Activated CD4-positive, alpha-beta T cell treated with anti-CD3 and anti-CD28 coated beads, Interleukin-2, Interleukin-6, amounts not matched to agents 100 ng/mL and 50 ng/mL, durations not matched to agents 16 hours and 8 hours (primary cell): ENCODE measurements around the gene SEMA3E.
"Not testable (repeated sequence)": the region's sequence is repeated elsewhere in the genome, so short reads cannot be mapped to it uniquely, and the experiment has no call there.

Experiments used
- DNase-seq: peaks from one replicate; pipeline ENCODE4 v3.0.0-alpha.2; 2020

Gene SEMA3E

DNA sequence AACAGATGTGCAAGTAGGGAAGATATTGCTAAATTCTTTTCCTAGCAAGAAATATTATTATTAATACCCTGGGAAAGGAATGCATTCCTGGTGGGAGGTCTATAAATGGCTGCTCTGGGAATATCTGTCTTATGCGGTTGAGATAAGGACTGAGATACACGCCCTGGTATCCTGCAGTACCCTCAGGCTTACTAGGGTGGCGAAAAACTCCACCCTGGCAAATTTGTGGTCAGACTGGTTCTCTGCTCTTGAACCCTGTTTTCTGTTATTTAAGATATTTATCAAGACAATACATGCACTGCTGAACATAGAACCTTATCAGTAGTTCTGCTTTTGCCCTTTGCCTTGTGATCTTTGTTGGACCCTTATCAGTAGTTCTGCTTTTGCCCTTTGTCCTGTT is 96.4 kb downstream of the SEMA3E start:
- DNase-seq, result not testable (repeated sequence)

DNA sequence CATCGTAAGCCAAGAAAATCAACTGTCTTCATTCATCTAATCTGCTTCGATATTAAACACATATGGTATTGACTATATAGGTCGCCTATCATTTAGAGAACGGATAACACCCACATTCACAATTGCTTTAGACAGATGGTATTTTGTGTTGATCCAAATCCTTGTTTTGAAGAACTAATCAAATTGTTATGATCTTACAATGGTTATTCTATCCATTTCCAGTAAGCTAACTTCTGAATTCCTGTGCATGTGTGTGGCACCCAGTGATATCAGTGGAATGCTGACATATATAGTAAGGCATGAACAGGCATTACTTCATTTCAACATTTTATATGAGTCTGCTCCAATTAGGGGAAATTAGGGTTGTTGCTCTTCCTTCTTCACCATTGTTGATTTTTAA is 98.8 kb downstream of the SEMA3E start:
- no peak for DNase-seq

DNA sequence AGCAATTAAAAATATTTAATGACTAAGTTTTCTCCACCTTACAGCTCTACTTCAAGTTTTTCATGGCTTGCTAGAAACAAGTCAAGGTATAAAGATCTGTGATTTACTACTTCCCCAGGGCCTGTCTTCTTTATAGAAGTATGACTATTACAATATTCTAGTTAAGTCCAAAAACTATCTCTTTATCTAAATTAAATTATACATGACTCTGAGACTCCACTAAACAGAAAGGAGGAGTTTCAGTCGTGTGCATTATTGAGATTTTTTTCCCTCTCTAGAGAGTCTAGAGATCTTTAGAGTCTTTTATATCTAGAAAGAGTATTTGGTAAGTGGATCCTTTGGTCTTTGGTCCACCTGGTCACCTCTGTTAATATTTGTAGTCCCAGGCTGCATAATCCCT is 100.7 kb downstream of the SEMA3E start:
- no peak for DNase-seq

DNA sequence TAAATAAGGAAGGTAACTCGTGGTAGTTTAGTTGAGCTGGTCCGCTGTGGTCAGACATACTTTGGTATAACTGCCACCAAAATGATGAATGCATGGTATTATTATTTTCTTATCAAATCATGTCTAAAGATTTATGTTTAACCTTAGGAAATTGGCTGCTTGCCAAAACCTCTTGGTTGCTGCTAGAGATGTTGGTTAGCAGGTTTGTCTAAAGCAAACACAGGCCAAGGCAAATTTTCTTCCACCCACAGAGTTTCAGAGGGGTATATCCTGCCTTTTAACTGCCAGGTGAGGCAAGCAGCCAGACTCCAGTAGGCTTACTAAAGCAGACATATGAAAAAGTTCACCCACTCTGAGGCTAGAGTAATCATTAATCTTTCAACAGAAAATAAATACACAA is 101.4 kb downstream of the SEMA3E start:
- DNase-seq, result no peak

DNA sequence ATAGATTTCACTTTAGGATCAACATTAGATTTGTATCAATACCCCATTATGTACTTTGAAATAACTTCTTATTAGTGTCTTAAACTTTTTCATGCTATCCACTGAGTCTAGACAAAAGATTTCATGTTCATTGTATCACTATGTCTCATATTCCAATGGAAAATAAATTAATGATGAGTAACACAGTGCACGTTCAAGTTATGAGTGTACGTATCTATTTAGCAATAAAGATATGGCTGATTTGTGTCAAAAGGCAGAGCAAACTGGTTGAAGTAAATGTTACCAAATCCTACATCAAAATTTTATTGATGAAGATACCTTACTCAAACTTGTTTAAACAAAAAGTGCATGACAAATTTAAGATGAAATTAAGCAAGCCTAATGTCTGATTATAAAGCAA is 102.4 kb downstream of the SEMA3E start:
- no peak for DNase-seq

DNA sequence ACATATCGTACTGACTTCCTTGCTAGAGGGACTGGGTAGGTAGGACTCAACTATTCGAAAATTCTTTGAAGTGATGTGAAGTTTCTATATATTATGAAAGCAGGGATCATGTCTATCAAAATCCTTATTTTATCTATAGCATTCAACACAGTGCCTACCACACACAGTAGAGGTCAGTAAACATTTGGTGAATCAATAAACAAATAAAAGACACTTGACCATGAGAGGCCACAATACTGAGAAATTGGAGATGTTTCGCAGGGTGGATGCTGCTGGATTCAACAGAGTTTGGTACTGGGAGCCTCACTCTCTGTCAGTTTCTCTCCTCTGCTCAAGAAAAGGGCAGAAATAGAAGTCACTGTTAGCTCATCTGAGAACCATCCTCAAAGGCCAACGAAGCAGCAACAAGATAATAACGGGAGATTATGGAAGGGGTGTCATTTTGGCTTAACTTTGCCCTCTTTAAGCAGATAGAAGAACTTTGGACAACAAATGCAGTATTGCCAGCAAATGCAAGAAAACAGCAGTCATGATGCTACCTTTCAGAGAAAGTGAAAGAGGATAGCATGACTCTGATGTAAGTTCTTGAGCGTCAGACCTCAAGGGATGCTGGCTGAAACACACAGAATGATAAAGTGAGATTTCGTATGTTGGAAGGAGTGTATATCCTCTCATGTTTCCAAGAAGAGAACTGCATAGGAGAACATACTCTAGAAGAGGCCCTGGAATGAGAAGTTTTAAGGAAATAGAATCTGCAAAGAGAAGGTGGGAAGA is 107.6 kb downstream of the SEMA3E start:
- DNase-seq, result no peak

DNA sequence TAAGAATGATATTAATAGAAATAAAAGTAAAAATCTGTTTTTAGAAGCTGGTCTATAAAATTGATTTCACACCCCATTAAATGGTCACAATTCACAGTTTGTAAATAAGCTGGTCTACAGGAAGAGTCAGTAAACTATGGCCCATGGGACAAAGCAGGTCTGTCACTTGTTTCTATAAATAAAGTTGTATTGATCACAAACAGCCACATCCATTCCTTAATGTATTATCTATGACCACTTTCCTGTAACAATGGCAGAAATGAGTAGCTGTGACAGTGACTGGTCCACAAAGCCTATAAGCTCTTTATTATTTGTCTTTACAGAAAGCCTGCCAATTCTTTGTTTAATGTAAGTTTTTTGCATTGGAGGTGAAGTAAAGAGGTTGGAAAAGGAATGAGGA is 114.5 kb downstream of the SEMA3E start:
- DNase-seq, result no peak

DNA sequence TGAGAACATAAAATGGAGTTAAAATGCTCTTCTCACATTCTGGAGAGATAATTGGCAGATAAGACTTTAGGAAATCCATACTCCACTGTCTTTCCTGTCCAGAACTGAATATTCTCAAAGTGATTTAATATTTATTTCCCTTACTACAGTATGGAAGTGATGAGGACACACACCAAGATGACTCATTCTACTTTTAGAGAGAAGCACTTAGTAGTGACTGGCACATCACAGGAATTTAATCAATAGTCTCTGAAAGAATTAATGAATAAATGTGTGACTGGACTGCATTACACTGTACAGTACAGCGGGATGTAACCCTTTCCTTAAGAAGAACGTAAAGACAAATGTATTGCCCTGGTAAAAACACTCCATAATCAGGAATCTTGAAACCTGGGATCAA is 116.7 kb downstream of the SEMA3E start:
- DNase-seq, result no peak

DNA sequence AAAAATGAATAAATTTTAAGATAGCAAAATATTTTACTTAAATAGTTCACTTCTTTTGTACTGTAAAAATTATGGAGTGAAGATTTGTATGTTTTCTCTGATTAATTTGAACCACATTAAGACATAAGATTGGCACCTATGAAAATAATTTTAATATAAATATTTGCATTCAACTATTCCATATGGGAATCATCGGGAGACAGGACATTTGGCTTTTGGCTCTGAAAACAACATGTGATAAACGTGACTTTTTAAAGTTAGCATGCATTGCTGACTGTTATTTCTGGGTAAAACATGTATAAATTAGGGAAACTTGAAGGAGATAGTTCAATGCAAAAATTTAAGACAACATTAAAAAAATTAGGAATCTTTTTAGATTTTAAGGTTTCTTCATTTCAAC is 117.2 kb downstream of the SEMA3E start:
- DNase-seq, result no peak

DNA sequence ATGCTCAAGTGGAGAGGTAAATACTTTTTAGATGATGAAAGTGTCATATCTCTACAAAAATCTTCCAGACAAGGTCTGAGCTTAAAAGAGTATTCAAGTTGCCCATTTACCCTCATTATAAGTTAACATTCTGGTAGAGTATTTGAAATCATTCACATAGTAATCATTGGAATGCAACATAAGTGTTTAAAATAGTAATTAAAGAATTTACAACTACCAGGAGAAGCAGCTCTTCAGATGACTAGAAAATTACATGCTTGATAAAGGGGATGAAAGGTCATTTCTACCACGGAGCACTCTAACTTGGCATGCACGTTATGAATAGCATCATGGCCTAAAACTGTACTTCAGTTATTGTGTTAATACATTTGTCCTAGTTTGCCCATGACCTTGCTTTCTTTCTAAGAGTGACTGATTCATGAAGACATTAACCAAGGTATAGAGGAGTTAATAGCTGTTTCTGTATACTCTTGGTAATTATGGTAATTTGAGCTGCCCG is 120.0 kb downstream of the SEMA3E start:
- DNase-seq, result no peak

DNA sequence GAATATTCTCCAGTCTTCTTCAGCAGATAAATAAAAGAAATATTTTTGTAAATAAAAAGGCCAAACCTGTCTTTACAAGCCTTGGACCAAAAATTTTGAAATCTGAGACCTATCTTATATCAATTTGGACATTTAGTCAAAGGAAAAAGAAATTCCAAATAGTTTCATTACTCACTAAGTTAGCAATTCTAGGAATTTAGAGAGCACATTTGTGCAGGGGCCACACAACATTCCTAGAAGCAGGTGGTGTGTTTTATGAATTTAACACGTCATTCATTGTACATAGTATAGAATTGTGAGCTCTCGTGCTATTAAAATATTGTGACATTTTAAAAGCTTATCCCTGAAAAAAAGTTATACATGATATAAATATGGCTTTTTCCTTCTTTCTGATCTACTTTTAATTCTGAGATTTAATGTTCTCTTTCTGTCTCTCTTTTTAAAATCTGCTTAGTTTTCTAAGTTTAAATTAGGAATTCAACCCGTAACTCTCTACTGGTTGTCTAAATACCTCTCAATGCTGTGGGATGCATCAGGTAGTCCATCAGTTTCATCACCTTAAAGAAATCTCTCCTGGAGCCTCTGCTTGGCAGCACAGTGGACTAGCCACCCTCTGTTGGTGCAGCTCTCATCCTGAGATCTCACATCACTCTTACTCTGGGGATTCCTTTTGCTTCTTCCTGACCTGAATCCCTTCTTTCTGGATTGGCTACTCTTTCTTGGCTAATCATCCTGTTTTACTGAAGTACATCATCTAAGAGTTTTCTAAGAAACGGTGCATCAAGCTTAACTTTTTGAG is 124.5 kb downstream of the SEMA3E start:
- no peak for DNase-seq

DNA sequence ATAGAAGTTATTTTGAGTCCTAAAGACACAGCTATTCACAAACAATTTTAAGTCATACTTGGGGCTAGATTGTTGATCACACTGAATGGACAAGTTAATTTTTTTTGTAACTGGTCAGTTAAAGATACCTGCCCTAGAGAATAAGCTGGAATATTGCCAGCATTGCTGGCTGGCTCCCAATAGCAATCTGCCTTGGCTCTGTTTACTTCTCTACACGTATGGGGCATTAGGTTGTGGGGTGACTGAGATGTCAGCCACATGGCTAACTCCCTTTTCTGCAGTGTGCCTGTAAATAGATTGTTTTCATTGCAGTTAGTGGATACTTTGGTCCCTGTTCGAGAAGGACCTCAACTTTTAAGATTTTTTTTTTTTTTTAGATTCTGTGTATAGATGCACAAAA is 128.2 kb downstream of the SEMA3E start:
- DNase-seq, result no peak

DNA sequence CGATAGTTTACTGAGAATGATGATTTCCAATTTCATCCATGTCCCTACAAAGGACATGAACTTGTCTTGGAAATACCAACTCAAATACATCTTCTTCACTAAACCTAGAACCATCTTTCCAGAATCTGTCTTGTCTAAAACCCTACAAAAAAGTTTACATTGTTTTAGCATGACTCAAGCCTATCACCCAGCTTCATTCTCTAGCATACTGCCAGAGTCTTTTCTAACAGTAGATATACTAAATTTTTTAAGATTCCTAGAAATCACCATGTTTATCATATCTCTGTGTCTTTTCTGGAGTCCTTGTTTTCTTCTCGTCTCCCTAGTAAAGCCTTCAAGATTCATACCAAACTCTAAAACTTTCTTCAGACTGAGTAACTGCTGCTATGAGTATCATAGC is 129.7 kb downstream of the SEMA3E start:
- DNase-seq, result no peak

DNA sequence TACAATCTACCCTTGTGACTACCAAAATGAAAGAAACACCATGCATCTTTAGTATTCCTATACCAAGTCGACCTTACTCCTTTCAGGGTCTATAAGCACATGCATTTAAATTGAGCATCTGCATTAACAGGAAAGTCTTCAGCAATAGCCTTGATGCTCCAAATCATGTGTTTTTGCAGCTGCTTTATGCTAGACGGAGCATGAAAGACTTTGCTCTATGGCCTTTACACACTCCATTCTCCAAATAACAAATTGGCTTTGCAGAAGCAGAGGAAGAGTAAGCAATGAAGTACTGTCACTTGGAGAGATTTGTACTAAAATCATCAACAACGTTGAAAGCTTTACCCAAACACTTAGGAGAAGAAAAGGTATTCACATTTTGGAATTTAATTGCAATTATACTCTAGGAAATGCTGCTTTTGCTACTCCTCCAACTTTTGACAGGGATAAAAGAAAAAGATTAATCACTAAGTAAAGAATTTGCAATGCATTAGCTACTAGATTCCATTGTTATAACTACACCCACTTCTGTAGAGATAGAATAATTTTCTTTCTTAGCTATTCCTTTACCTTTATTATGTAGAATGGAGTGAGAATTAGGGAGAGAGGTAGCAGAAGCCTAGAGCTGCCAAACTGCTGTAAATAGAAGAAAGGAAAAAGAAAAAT is 131.8 kb downstream of the SEMA3E start:
- no peak for DNase-seq

DNA sequence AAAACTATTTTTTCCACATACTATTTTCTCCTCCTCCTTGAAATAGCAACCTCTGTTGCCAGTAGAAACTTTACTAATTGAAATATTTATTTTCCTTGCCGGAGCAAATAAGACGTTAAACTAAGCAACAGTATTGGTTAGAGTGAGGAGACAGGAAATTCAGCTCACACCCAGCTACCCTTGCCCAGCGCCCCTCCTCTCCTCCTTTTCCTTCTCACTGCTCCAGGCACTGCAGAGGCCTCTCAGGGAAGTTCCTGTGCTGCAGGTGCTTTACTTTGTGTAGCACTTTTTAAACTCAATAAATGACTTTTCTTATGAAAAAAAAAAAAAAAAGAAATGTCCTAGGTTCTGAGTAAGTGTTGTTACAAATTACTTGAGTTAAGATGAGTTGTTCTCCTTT is 134.0 kb downstream of the SEMA3E start:
- no peak for DNase-seq

DNA sequence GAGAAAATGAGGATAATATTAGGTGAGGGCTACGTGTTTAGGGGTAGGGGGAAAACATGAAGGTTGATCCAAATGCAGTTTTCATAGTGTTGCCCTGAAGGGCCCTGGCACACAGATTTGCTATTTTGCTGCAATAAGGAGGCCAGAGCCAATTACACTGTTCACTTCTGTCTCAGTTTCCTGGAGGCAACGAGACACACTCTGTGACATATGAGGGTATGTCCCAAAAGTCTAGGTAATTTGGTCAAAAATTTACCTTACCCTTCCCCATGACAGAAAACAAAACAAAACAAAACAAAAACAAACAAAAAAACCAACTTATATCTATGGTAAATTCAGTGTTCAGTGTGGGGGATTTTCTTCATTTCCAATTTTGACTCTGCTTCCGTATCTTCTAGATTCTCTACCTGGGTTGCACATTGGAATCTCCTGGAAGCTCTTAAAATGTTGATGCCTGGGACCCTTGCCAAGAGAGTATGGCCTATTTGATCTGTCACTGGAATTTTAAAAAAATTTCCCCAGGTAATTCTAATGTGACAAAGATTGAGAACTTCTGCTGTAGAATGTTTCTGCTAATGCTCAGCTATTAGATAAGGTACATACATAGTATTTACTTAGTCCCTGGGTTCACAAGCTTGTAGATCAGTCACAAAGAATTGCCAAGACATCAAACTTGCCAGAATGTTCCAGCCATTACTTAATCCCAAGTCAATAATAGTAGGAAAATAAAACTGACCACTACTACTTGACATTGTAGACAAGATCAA is 139.5 kb downstream of the SEMA3E start:
- DNase-seq, result no peak

DNA sequence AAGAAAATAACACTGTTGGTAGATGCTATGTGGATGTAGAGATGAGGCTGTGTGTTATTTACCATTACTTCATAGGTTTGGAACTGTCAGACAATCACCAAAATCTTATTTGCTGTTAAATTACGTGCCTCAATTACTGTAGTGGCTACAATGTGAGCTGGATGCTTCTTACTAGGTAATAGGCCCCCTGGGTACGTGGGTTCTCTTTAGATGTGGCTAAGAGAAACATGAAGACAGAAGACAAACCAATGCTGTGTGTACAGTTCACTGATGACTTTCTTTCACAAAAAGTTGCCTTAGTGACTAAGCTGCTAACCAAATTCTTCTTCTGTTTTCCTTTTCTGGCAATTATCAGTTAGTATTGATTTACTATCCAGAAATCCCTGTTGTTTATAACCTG is 144.6 kb downstream of the SEMA3E start:
- no peak for DNase-seq

DNA sequence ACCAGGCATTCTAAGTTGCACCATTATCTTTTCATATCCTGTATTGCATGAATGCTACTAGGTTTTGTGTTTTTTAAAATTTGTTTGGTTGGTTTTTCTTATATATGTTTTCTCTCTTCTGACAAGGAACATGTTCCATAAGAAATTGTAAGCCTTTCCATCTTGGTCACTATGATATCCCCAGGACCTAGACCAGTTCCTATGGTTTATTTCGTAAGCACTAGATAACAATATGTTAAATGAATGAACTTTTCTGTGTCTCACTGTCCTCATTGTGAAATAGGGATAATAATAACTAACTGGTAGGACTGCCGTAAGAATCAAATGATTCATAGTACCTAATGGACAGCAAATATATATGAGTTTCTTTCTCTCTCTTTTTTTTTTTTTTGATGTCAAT is 146.3 kb downstream of the SEMA3E start:
- DNase-seq, result no peak

DNA sequence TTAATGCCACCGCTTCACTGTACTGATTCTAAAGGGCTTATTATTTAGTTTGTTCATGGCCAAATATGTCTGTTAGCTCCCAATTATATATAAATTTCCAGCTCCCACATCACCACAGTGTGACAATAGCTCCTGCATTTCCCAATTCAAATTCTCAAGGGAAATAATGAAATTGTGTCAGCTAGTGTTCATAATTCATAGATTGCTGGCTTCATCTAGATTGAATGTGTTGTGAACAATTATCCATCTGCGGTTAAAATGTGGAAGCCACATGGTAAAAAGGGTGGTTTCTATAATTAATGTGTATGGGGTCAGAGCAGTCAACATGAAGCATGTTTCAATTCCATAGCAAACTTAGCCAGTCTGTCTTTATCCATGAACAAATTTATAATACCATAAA is 154.3 kb downstream of the SEMA3E start:
- no peak for DNase-seq

DNA sequence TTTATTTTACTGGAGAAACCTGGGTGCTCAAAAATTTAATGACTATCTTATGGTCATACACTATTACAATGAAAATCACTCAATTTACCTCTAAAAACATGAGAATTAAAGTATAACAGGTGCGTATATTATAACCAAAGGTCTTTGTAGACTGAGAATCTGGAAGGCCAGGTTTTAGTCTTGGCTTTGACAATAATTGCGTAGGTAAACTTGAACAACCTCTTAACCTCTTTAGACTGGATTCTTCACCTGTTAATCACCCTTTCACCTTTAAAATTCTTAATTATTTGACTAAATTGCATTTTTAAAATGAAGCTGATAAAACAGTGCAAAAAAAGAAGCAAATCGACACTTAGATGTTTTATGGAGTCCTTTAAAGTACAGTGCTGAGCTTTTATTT is 156.1 kb downstream of the SEMA3E start:
- no peak for DNase-seq

DNA sequence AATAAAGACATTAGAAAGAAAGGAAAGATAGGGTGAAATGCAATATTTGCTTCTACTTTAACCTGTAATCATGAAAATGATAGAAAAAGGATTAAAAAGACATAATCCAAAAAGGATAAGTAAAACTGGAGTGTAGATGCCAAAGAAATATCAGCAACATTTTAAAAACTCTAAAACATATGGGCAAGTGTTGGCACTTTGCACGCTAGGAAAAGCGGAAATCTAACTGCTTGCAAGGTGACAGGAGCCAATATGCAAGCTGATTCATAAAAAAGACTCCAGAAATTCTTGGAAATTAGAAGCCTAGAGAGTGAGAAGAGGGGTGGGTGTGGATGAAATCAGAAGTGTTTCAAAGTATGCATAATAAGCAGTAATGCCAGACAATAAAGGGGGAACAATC is 161.1 kb downstream of the SEMA3E start:
- DNase-seq, result no peak

DNA sequence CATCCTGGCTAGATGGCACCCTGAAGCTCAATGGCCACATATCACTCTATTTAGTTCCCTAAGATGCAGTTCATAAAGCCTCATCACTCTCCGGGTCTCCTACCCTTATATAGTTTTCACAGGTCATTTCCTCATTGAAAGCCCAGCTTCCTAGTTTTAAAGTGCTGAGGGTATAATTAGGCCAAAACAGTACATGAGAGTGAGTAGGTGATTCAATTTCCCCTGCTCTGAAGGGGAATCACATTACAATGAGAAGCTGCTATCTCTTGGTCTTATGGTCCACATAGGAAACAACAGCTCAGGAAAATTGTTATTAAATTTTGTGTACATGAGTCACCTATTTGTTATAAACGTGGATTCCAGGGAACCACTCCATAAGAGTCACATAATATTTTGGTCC is 162.0 kb downstream of the SEMA3E start:
- DNase-seq, result no peak

DNA sequence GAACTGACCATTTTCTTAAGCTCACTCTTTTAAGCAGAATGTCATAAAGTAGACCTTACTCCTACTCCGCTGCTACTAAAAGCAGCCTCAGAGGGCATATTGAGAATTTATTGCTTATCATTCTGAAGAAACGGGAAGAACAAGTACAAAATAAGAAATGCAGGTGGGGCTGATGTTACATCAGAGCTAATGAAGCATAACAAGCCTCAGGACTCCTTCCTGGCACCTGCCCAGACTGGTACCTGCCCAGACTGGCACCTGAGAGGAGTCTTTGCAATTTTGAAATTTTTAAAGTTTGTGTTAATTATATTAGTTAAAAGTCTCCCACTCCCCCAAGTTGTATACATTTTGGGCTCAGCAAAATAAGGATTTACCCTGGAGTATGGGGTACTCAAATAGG is 162.4 kb downstream of the SEMA3E start:
- no peak for DNase-seq
